Left forelimb (tissue), 1 donor: ENCODE measurements around the gene PDE10A.
A peak's percentile ranks its signal among the peaks of the same experiment; 100 is the strongest.

Experiments used
- DNase-seq: peaks from one replicate; pipeline ENCODE4 v3.0.0-alpha.2; 2018; ENCODE audit warnings: low spot score

Gene PDE10A

DNA sequence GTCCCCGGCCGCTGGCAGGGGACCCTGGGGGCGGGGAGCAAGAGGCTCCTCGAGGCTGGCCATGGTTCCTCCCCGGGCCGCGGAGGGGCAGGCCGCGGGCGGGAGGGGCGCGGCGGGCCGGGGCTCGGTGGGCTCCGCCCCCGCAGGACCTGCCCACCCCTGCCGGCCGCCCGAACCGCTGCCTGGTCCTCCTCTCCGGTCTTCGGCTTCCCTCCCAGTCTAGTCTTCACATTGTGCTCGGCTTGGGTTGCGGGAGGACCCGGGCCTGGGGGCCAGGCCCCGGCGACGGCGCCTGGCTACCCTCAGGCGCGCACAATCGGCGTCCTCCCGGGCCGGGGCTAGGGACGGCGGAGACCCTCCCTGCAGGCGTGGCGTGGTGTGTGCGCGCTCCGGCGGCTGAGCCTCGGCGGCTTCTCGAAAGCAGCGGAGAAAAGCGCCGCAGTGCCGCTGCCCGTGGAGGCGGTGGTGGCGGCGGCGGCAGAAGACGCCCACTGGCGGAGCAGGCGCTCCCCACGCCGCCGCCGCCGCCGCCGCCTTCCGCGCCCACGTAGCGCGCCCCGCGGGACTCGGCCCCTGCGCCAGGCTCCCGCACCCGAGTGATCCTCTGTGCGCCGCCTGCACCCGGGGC lies at the start of gene PDE10A:
TSS of gene PDE10A (minus strand) at position 493 of the 628 bp plus-strand sequence. CDS start at position 63, 430 bp downstream.
- peak; percentile 88 for DNase-seq

DNA sequence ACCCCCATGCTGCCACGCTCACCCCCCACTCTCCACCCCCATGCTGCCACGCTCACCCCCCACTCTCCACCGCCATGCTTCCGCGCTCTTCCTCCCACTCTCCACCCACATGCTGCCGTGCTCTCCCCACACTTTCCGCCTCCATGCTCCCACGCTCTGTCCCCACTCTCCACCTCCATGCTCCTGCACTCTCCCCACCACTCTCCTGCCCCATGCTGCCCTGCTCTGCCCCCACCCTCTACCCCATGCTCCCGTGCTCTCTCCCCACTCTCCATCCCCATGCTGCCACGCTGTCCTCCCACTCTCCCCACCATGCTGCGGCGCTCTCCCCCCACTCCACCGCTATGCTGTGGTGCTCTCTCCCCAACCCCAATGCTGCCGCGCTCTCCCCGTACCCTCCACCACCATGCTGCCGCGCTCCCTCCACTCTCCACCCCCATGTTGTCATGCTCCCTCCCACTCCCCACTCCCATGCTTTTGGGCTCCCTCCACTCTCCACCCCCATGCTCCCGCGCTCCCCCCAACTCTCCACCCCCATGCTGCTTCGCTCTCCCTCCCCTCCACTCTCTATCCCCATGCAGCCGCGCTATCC lies 46.0 kb upstream of the PDE10A start:
- no peak for DNase-seq

DNA sequence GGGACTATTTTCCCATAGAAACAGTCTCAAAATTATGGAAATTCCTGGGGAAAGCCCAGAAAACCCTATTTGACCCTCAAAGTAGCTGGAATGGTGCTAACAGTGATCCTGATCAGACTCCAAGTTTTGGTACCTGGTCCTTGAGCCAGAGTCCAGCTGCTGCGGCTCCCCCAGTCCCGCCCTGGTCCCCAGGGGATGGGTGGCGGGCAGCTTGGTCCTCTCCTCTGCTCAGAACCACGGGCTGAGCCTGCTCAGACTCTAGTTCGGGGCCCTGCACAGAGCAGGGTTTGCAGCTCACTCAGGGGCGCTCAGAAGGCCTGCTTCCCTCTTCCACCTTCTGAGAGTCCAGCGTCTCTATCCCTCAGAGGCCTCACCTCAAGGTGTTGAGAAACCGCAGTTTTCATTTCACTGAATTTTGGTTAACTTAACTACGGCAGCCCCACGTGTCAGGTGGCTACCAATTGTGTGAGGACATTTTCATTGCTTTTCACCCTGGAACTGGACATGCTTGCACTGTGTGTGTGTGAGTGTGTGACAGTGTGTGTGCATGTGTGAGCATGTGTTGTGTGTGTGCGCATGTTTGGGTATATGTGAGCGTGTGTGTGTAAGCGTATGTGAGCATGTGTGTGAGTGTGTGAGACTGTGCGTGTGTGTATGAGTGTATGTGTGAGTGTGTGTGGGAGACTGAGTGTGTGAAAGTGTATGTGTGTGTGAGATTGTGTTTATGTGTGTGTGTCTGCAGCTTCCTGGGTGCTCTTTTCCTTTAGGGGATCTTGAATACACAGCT lies 44.2 kb upstream of the PDE10A start:
- DNase-seq = no peak

DNA sequence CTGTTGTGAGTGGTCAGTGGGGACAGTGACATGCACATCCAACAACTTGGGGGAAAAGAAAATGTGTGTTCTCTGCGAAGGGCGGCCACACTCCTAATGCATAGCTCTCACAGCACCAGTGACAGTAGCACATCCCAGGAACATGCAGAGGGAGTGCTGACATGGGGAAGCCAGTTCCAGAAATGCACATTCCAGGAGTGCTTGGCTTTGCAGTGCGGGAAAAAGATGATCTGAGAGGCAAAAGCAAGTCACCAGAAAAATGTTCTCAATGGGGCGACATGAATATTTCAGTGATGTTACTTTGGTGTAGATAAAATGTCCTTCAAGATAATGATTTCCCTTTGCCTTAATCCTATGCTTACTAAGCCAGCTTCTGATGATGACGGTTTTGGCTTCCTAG lies 42.9 kb upstream of the PDE10A start:
- DNase-seq = no peak

DNA sequence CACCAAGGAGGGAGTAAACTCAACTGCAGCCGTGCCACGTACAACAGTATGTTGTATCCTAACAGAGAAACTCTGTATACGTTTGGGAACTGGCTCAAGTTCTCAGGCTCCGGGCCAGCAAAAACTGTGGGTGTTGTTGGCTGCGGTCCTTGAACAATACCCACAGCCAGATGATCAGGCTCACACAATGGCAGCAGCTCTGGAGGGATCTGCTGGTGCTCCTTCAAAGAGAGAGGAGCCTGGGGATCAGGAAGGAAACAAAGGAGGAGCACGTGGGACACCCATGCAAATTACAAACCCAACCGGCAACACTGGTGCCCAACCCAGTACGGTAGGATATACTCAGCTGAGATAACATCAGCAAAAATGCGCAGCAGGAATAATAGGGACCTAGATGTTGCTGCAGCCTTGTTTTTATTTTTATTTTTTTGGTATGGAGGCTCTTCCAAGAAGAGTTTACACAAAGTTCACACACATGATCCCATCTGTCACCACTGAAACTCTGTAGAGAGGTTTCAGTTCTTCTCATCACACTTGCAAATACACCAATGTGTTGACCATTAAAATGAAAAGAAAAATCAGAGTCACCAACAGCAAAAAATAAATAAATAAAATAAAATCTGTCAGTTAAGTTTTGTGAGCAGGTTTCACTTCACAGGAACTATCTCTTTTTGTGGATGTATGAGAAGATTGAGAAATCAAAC lies 41.2 kb upstream of the PDE10A start:
- DNase-seq = no peak

DNA sequence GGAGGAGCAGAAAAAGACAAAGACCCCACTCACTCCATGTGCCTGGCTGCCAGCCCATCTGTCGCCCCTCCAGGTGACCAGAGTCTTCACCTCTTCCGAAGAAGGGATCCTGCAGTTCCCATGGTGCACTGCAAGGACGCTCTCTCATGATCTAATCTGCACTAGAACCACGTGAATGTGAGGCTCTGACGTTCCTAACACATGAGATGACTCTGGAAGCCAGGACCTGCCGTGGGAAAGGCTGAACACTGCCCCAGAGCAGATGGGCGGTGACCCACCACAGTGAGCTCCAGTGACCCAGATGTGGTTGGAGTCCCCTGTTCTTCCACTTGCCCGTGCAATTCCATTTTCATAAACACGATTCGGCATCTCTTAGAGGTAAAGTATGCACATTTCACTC lies 39.6 kb upstream of the PDE10A start:
- no peak for DNase-seq

DNA sequence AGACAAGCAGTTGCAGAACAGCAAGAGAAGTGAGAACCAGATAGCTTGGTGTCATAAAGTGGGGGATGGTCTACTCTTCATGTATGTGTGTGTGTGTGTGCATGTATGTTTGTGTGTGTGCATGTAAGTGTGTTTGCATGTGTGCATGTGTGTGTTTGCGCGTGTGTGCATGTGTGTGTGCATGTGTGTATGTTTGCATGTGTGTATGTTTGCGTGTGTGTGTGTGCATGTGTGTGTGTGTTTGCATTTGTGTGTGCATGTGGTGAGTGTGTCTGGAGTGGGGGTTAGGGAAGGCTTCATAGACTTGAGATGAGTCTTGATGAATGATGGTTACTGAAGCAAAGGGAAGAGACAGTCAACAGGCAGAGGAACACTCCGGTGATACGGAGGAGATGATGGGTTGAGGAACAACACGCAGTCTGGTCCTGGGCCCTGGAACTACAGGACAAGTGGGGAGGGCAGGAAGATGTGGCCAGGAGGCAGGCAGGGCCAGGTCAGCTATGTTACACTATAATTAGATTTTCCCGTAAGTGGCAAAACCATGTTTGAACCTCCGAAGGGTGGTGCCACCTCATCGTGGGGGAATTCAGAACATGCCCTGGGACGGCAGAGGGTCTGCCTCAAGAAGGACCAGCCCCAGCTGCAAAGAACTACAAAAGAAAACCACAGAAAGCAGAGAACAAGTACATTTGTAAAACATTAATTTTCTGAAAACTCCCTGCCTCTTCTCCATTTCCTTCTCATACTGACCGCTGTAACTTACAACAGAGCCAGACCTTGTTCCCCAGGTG lies 38.7 kb upstream of the PDE10A start:
- DNase-seq = no peak

DNA sequence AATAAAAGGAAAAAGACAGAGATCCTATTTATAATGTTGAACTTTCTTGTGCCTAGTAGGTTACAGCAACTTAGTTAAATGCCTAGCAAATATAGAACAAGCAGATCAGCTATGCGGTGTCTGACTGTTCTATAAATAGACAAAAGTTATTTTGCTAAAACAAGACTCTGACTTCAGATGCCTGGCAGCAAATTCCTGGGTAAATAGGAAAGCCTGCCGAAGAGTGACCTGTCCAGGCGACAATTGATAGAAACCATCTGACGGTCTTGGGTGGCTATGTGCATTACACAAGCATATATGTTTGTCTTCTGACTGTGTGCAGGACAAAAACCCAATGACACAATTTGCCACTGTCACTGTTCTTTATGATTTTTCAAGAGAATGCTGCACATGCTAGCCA lies 38.0 kb upstream of the PDE10A start:
- DNase-seq = no peak

DNA sequence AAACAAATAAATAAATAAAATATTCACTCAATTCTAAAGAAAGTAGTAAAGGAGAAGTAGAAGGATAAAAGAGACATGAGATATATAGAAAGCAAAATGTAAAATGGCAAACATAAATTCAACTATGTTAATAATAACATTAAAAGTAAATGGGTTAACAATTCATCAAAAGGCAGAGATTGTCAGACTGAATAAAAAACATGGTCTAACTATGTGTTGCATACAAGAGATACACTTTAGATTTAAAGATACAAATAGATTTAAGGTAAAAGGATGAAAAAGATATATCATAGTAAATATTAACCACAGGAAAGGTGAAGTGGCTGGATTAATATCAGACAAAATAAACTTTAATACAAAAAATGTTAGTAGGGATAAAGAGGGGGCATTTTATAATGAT lies 35.8 kb upstream of the PDE10A start:
- no peak for DNase-seq

DNA sequence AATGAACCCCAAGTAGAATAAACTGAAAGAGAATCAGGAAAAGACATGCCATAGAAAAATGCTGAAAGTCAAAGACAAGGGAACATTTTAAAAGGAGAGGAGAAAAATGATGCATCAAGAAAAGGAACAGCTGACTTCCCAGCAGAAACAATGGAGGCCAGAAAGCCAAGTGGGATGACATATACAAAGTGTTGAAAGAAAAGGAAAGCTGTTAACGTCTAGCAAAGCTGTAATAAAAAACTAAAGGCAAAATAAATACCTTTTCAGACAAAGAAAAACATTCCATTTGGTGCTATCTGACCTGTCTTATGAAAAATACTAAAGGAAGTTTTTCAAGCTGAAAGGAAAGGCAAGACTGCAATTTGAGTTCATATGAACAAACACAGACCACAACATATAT lies 34.1 kb upstream of the PDE10A start:
- DNase-seq = no peak

DNA sequence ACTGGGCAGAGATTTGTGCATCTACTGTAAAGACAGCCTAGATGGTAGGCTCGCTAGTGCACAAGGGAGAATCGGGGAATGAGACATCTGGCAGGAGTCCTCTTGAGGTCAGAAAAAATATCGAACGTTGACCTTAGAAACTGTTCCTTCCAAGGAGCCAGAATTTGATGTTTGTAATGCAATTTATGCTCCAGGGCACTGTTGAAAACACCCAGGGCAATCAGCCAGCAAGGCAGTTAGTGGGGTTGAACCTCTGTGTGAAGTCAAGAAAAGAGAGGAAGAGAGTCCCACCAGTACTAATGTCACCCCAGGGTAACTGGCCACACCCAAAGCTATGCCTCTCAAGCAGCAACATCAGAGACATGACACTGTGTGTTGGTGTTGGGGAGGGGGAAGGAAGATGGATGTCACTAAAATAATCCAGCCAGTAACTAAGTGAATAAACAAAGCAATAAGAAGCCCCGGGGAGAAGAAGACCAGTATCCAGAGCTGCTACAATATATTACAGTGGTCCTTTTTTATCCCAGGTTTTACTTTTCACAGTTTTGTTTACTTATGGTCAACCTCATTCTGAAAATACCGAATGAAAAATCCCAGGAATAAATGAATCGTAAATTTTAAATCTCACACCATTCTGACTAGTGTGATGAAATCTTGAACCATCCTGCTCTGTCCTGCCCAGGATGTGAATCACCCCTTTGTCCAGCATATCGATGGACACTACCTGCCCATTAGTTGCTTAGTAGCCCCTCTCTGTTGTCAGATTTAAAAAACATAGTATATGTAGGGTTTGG lies 32.9 kb upstream of the PDE10A start:
- no peak for DNase-seq

DNA sequence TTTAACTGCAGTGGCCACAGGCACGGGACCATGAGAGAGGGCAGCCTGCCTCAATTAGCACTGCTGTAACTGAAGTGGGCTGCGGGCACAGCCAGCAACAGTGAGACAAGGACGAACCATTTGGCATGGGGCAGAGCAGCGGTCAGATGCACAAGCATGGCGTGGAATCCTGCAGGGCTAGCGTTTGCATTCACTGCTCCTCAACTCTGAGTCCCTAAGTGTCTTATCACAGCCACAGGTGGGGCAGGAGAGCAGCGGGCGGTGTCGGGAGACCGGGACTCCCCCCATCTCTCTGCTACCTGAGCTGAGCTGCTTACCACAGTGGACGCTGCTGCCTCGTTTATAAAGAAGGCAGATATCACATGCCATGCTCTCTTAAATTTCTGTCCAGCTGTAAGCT lies 31.3 kb upstream of the PDE10A start:
- DNase-seq = no peak

DNA sequence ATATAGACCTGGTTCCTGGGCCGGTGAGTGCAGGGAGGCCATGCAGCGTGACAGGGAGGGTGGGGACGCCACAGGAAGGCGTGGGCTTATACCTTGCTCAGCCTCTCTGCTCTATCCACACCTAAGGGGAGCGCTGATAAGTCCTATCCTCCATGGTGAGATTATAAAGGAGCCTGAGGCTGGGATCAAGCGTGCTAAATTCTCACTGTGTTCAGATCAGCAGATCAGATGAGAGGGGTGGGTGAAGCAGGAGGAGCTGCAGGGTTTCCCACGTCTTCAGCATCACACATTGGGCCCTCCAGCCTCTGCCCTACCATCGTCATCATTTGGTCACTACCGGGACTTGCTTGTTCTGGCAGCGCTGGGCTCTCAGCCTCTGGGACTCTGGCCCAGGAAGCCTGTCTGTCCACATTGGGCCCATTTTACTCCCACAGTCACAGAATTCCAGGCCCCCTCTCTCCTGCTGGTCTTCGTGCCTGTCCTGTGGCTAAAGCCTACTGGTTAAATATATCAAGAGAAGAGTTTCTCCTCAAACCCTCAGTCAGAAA lies 29.1 kb upstream of the PDE10A start:
- no peak for DNase-seq

DNA sequence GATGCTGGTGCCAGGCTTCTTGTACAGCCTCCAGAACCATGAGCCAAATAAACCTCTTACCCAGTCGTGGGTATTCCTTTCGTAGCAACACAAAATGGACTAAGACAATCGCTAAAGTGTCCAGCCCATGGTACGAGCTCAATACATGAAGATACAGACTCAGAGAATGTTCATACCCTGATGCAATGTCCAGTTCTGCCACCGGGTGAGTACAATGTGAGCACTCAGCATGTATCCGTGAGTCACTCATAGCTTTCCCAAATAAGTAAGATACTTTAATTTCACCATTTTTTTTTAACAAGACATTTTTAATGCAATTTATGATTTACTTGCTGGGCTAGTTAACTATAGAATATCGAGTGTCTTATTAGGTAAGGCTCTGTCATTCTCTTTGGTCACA lies 26.7 kb upstream of the PDE10A start:
- DNase-seq = no peak

DNA sequence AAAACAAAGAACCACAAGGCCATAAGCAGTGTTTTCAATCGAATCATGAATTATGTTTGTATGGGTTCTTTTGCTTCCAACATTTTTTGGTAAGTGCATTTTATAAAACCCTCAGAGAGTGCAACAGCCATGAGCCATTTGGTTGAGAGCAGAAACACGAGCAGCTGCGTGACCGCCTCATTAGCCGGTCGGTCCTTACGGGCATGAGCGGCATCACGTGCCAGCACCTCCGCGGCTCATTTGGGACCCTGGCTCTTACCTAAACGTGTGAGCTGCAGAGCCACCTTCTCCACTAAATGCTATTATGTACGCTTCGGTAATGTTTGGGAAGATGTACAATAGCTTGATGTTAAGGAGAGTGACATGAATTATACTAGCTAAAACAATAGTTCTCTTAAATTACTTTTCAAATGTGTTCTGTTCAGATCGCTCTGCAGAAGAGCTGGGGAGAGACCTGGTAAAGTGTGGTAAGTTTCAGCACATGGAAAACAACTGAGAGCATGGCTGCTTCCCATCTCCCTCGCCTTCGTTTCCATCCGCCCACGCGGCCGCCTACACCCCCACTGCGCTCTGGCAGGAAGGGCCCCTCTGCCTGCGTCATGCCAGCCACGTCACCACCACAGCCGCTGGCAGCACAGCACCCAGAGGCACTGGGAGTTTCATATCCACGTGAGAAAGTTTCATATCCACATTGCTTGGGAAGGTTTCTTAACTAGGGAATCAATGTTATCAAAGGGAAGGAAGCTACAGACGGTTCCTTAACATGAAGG lies 23.7 kb upstream of the PDE10A start:
- DNase-seq = no peak

DNA sequence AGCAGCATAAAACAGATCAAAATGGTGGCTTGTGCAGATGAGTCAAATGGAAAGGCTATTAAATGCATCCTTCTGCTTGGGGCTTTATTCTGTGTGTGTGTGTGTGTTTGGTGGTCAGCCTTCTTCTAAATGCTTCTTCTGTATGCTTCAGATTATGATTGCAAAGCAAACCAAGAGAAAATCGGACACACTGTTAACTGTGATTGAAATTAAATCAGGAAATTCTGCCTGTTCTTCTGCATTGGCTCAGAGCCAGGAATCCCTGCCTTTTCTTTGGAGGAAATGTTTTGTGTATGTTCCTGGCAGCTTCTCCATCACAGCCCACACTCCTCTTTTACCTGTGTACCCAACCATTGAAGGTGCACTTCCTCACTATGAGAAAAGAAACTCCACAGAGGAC lies 22.3 kb upstream of the PDE10A start:
- DNase-seq = no peak

DNA sequence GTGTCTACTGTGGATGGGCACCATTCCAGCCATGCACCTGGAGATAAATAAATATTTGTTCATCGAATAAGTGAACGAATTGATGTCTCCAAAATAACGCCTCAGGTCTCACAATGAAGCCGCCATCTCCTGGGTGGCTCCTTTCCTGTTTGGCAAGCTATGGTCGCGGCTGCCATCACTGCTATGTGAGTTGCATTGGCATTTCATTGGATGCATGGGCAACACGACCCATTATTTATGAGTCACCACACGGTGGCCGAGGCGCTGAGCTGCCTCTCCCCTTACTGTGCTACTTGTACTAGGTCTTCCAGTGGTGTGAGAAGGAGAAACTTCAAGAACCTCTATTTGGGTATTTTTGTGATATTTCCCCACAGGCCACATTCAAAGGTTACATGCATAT lies 21.3 kb upstream of the PDE10A start:
- DNase-seq = no peak

DNA sequence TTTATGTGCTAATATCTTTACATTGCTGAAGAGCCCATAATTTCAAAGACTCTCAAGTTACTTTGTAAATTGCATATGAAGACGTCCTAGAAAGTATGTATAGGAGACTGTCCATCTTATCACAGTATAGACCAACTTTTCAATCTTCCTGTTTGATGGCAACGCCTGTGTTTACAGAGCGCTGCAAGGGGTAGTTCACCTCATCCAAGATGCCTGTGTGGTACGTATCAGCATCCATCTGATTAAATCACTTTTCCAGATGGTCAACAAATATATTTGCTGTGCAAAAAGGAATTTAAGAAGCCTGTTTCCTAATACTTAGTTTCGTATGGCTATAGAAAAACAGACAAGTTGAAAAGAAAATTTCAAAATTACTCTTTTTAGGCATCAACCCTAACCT lies 17.9 kb upstream of the PDE10A start:
- no peak for DNase-seq

DNA sequence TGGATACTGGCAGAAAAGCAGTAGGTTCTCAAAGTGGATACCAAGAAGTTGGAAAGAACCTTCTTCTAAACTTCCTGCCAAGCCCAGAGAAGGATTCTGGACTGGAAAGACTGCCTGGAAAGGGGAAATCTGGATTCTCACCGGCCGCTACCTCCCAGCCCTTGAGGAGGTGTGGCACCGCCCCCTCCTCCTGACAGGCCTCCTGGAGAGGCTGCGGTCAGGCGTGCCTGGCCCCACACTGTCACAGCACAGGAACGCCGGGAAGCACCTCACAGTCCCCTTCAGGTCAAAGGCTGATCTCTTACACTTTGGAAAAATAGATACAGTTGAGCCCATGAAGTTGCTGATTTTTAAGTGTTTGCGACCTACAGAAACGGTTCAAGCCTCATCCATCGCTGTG lies 16.3 kb upstream of the PDE10A start:
- no peak for DNase-seq

DNA sequence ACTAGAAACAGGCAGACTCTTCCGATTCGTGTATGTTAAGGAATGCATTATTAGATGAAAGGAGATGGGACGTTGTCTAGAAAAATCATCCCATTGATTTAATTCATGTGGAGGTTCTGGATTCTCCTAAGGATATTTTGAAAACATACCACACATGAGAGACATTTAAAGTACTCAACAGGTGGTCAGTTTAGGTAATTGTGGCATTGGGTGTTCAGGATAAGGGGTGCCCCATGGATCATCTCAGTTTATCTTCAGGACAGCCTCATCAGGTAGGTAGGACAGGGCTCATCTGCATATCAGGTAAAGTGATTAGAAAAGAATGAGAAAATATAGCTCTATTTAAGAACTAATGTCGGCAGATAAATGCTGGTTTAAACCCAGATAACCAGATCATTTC lies 15.9 kb upstream of the PDE10A start:
- no peak for DNase-seq
